ENCODE data around the gene AADAT. TPM values are rescaled to one million over a fixed set of nuclear protein-coding genes. Genes with fewer than 3 reads are reported as not detected.

The AADAT gene
- total and polyA plus RNA-seq, 2 of the 8 experiments (the other 6 are each of a cell fraction or from before 2014, with no cell fraction given), result 6.1 to 7.7 TPM

GRCh38 chr4:170089668-170090351 lies at the start of gene AADAT (continued):
- TF ChIP-seq CHD7 (IDR thresholded peaks at IDR 0.05; ENCODE audit: insufficient replicate concordance, low read length), result no peak
- TF ChIP-seq CBX5 (IDR thresholded peaks at IDR 0.05; ENCODE audit: low read depth, low read length), result no peak
- no peak for TF ChIP-seq FOSL1 (IDR thresholded peaks at IDR 0.05; ENCODE audit: insufficient read depth, low read depth, low read length)
- no peak for TF ChIP-seq NANOG (IDR thresholded peaks at IDR 0.05; ENCODE audit: insufficient read depth, low read depth, low read length, poor library complexity, severe bottlenecking)
- peak; percentile 66; the same call in 1 of the 2 replicates for TF ChIP-seq PHF8 (conservative IDR thresholded peaks at IDR 0.05; ENCODE audit: low read depth, low read length)
- peak; percentile 64 for TF ChIP-seq MAX (IDR thresholded peaks at IDR 0.05)
- no peak for TF ChIP-seq SIRT6 (IDR thresholded peaks at IDR 0.05; ENCODE audit: low read length)
- TF ChIP-seq CHD1 (IDR thresholded peaks at IDR 0.05; ENCODE audit: low read depth, low read length), result no peak
- no peak for TF ChIP-seq CREB1 (IDR thresholded peaks at IDR 0.05)
- TF ChIP-seq ATF3 (IDR thresholded peaks at IDR 0.05; ENCODE audit: insufficient read depth, low read depth, low read length), result no peak

All from H1 (cell line).